ENCODE results near the gene AHRR.
"Not testable (repeated sequence)": the region's sequence is repeated elsewhere in the genome, so short reads cannot be mapped to it uniquely, and the experiment has no call there.

The AHRR gene

DNA sequence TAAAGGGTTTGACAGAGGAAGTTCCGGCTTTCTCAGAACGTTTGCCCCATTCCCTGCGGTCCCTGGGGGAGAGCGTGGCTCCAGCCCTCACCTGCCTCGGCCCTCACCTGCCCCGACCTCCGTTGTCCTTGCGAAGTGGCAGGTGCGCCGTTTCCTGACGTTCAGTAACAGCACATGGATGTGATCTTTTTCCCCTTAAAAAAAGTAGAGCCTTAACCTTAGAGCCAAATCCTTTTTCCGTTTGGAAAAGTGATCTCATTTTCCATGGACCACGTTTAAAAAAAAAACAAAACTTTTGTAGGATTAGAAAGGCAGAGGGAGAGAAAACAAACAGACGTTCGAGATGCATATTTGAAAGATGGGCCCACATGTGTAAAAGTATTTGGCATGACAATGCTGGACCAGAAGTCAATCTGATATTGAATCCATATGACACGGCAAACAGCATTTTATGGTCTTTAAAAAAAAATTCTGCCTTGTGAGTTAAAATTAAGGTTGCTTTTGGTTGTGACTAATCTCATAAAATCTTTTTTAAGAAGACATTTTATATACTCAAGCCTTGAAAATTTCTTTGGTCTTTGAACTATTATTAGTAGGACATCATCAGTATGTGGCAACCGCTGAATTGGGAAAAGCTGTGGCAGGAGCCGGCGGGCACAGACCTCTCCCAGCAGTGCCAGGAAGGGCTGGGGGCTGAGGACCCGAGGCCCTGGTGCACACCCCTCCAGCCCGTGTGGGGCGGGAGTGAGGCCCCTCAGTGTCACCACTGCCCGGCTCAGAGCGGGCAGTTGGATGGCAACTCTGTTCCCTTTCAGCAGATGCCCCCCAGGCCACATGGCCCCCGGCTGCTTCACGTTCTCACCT, 79.0 kb downstream of the AHRR start:
- Histone ChIP-seq H3K18ac (ENCODE audit: low read length) (no peak overlapping the region), H3K79me1 (ENCODE audit: low read length) (peaks cover 13% of the 10 kb centered on the region), H2BK5ac (ENCODE audit: low read depth, low read length, poor library complexity) (no peak overlapping the region), H3K36me3 (ENCODE audit: control insufficient read depth in 1 of 2, insufficient read depth in 2 of 2, low read length in 2 of 2) (no peaks in the 10 kb centered on the region), H4K8ac (ENCODE audit: low read depth, low read length) (no peak overlapping the region), H3K4me2 (ENCODE audit: low read length) (no peak overlapping the region), H3K4me3 (ENCODE audit: low read depth, low read length) (no peak overlapping the region), H3K9ac (ENCODE audit: low read length) (no peak overlapping the region), H3K27ac (ENCODE audit: low read depth, low read length) (no peak overlapping the region), H4K91ac (ENCODE audit: low read depth, low read length) (peak overlapping the region; percentile 5), H2BK12ac (ENCODE audit: low read length) (peak overlapping the region; percentile 70), H2AFZ (ENCODE audit: insufficient read depth, low read length, poor library complexity) (peak overlapping the region; percentile 64), H3K27me3 (ENCODE audit: insufficient read depth, low read length) (no peaks in the 10 kb centered on the region), H4K12ac (ENCODE audit: low read depth, low read length) (no peak overlapping the region), H3K4me1 (ENCODE audit: control insufficient read depth in 1 of 2, insufficient read depth in 2 of 2, low read length in 2 of 2) (peaks cover 9 to 20% of the 10 kb centered on the region in 2 experiments), H2BK120ac (ENCODE audit: insufficient read depth, low read length, poor library complexity) (no peak overlapping the region), H2AK5ac (ENCODE audit: low read length) (peak overlapping the region; percentile 31), H3K9me3 (ENCODE audit: insufficient read depth, low read depth, low read length) (peaks cover 2% of the 10 kb centered on the region), H3K23ac (ENCODE audit: low read length) (no peak overlapping the region), H3K14ac (ENCODE audit: low read length) (no peak overlapping the region), H3K79me2 (ENCODE audit: control insufficient read depth, insufficient read depth, low read length, poor library complexity) (peaks cover 1% of the 10 kb centered on the region), H3K4ac (ENCODE audit: low read depth, low read length) (no peak overlapping the region)
- no CpG with 5 or more reads among the region's 26 CpGs for WGBS (ENCODE audit: extremely low coverage, insufficient coverage, insufficient read length)
- peak in 1 of 2 donors; percentile 68 for DNase-seq

DNA sequence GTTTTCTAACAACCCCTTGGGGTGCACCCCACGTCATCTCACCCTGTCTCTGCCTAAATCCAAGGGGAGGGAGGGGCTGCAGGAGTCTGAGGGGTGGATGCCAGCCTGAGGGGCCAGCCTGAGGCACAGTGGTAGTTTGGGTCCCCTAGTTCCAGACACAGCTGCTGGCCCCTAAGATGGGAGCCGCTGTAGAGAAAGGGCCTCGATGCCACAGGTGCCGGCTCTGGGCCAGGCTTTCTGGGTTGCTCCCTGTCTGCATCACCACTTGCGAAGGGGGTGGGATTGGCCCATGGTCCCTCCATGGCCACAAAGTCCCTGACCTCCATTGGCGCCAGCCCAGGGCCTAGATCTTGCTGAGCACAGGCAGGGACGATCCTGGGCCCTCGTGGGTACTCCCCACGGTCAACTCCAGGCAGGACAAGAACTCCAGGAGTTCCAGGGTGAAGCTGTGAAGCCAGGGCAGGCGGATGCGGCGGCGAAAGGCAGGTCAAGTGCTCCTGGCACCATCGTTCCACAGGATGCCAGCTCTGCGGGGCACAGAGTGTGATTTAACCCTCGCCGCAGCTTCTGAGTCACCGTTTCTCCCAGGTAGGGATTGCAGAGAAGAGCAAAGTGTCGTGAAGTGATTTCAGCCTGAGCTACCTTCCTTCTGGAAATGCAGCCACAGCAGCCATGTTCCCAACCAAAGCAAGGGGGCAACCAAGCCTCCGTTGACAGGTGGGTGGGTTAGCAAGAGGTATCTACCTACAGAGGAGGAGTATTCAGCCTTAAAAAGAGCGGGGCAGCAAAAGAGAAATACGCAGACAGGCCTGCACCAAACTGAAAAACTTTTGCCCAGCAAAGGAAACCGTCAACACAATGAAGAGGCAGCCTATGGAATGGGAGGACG, 79.9 kb downstream of the AHRR start:
- Histone ChIP-seq H3K79me1 (ENCODE audit: low read length) (peaks cover 8% of the 10 kb centered on the region), H4K12ac (ENCODE audit: low read depth, low read length) (no peak overlapping the region), H2BK5ac (ENCODE audit: low read depth, low read length, poor library complexity) (no peak overlapping the region), H3K23ac (ENCODE audit: low read length) (no peak overlapping the region), H3K9me3 (ENCODE audit: insufficient read depth, low read depth, low read length) (peaks cover 2% of the 10 kb centered on the region), H3K27ac (ENCODE audit: low read depth, low read length) (no peak overlapping the region), H3K4me2 (ENCODE audit: low read length) (no peak overlapping the region), H3K4ac (ENCODE audit: low read depth, low read length) (no peak overlapping the region), H3K36me3 (ENCODE audit: control insufficient read depth in 1 of 2, insufficient read depth in 2 of 2, low read length in 2 of 2) (no peaks in the 10 kb centered on the region), H3K79me2 (ENCODE audit: control insufficient read depth, insufficient read depth, low read length, poor library complexity) (no peaks in the 10 kb centered on the region), H2AK5ac (ENCODE audit: low read length) (peak overlapping the region; percentile 89), H2BK12ac (ENCODE audit: low read length) (peak overlapping the region; percentile 70), H3K4me1 (ENCODE audit: control insufficient read depth in 1 of 2, insufficient read depth in 2 of 2, low read length in 2 of 2) (peaks cover 3 to 14% of the 10 kb centered on the region in 2 experiments), H3K9ac (ENCODE audit: low read length) (no peak overlapping the region), H4K8ac (ENCODE audit: low read depth, low read length) (peak overlapping the region; percentile 13), H2BK120ac (ENCODE audit: insufficient read depth, low read length, poor library complexity) (peak overlapping the region; percentile 36), H2AFZ (ENCODE audit: insufficient read depth, low read length, poor library complexity) (no peak overlapping the region), H3K14ac (ENCODE audit: low read length) (peak overlapping the region; percentile 60), H3K4me3 (ENCODE audit: low read depth, low read length) (no peak overlapping the region), H3K18ac (ENCODE audit: low read length) (no peak overlapping the region), H4K91ac (ENCODE audit: low read depth, low read length) (peak overlapping the region; percentile 5), H3K27me3 (ENCODE audit: insufficient read depth, low read length) (no peaks in the 10 kb centered on the region)
- no CpG with 5 or more reads among the region's 24 CpGs for WGBS (ENCODE audit: extremely low coverage, insufficient coverage, insufficient read length)
- no peak for DNase-seq

DNA sequence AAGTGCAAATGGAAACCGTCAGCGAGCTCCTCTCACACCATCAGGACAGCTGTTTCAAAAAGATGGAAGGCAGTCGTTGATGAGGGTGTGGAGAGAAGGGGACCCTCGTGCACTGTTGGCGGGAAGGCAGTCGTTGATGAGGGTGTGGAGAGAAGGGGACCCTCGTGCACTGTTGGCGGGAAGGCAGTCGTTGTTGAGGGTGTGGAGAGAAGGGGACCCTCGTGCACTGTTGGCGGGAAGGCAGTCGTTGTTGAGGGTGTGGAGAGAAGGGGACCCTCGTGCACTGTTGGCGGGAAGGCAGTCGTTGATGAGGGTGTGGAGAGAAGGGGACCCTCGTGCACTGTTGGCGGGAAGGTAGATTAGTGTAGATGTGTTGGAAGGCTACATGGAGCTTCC, 80.7 kb downstream of the AHRR start:
- H3K27me3 ChIP-seq (ENCODE audit: insufficient read depth, low read length); H3K9ac ChIP-seq (ENCODE audit: low read length); H2BK120ac ChIP-seq (ENCODE audit: insufficient read depth, low read length, poor library complexity); H2BK5ac ChIP-seq (ENCODE audit: low read depth, low read length, poor library complexity); H3K4ac ChIP-seq (ENCODE audit: low read depth, low read length); H3K4me2 ChIP-seq (ENCODE audit: low read length); H3K18ac ChIP-seq (ENCODE audit: low read length); H3K14ac ChIP-seq (ENCODE audit: low read length); H3K27ac ChIP-seq (ENCODE audit: low read depth, low read length); H2BK12ac ChIP-seq (ENCODE audit: low read length); H3K79me2 ChIP-seq (ENCODE audit: control insufficient read depth, insufficient read depth, low read length, poor library complexity); H4K91ac ChIP-seq (ENCODE audit: low read depth, low read length); H2AK5ac ChIP-seq (ENCODE audit: low read length); H2AFZ ChIP-seq (ENCODE audit: insufficient read depth, low read length, poor library complexity); H3K23ac ChIP-seq (ENCODE audit: low read length); H4K8ac ChIP-seq (ENCODE audit: low read depth, low read length); H4K12ac ChIP-seq (ENCODE audit: low read depth, low read length); H3K9me3 ChIP-seq (ENCODE audit: insufficient read depth, low read depth, low read length); DNase-seq; H3K4me3 ChIP-seq (ENCODE audit: low read depth, low read length); H3K79me1 ChIP-seq (ENCODE audit: low read length); H3K36me3 ChIP-seq (ENCODE audit: control insufficient read depth in 1 of 2, insufficient read depth in 2 of 2, low read length in 2 of 2): not testable (repeated sequence)
- peaks cover 3 to 14% of the 10 kb centered on the region in 2 experiments for H3K4me1 ChIP-seq (ENCODE audit: control insufficient read depth in 1 of 2, insufficient read depth in 2 of 2, low read length in 2 of 2)
- WGBS (ENCODE audit: extremely low coverage, insufficient coverage, insufficient read length) = no CpG with 5 or more reads among the region's 17 CpGs

DNA sequence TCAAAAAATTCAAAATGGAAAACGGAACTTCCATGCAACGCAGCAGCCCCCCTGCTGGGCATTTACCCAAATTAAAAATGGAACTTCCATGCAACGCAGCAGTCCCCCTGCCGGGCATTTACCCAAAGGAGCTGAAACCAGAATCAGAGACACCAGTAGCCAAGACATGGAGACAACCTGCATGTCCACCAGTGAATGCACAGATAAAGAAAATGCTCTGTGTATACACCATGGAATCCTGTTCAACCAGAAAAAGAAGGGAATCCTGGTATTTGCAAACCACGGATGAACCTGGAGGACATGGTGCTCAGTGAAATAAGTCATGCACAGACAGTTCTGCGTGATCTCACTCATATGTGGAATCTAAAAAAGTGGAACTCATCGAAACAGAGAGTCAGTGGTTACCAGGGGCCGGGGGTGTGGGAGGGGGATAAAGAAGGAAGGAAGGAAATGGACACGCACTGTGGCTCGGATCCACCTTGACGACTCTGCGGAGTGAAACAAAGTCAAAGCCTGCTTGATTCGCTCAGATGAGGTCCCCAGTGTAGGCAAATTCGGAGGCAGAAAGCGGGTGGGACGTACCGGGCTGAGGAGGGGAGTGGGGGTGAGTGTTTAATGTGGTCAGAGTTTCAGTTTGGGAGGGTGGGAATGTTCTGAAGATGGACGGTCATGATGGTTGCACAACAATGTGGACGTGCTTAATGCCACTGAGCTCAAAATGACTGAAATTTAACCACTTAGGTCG, 81.3 kb downstream of the AHRR start:
- Histone ChIP-seq H3K27ac (ENCODE audit: low read depth, low read length) (peak overlapping the region; percentile 28), H3K4me2 (ENCODE audit: low read length) (no peak overlapping the region), H3K4ac (ENCODE audit: low read depth, low read length) (no peak overlapping the region), H3K18ac (ENCODE audit: low read length) (no peak overlapping the region), H2BK5ac (ENCODE audit: low read depth, low read length, poor library complexity) (peak overlapping the region; percentile 25), H2AFZ (ENCODE audit: insufficient read depth, low read length, poor library complexity) (no peak overlapping the region), H3K79me2 (ENCODE audit: control insufficient read depth, insufficient read depth, low read length, poor library complexity) (no peaks in the 10 kb centered on the region), H3K36me3 (ENCODE audit: control insufficient read depth in 1 of 2, insufficient read depth in 2 of 2, low read length in 2 of 2) (no peaks in the 10 kb centered on the region), H3K79me1 (ENCODE audit: low read length) (peaks cover 8% of the 10 kb centered on the region), H2BK120ac (ENCODE audit: insufficient read depth, low read length, poor library complexity) (peak overlapping the region; percentile 39), H2AK5ac (ENCODE audit: low read length) (no peak overlapping the region), H4K91ac (ENCODE audit: low read depth, low read length) (peak overlapping the region; percentile 75), H2BK12ac (ENCODE audit: low read length) (no peak overlapping the region), H3K9ac (ENCODE audit: low read length) (no peak overlapping the region), H4K12ac (ENCODE audit: low read depth, low read length) (no peak overlapping the region), H3K9me3 (ENCODE audit: insufficient read depth, low read depth, low read length) (peaks cover 2% of the 10 kb centered on the region), H3K23ac (ENCODE audit: low read length) (no peak overlapping the region), H3K27me3 (ENCODE audit: insufficient read depth, low read length) (no peaks in the 10 kb centered on the region), H3K4me1 (ENCODE audit: control insufficient read depth in 1 of 2, insufficient read depth in 2 of 2, low read length in 2 of 2) (peaks cover 3 to 14% of the 10 kb centered on the region in 2 experiments), H4K8ac (ENCODE audit: low read depth, low read length) (no peak overlapping the region), H3K14ac (ENCODE audit: low read length) (no peak overlapping the region), H3K4me3 (ENCODE audit: low read depth, low read length) (no peak overlapping the region)
- DNase-seq = peak; percentile 88 to 97
- WGBS (ENCODE audit: extremely low coverage, insufficient coverage, insufficient read length) = no CpG with 5 or more reads among the region's 20 CpGs
